ENCODE measurements around the gene FNIP1.
"Not testable (repeated sequence)": the region's sequence is repeated elsewhere in the genome, so short reads cannot be mapped to it uniquely, and the experiment has no call there.

The FNIP1 gene

DNA sequence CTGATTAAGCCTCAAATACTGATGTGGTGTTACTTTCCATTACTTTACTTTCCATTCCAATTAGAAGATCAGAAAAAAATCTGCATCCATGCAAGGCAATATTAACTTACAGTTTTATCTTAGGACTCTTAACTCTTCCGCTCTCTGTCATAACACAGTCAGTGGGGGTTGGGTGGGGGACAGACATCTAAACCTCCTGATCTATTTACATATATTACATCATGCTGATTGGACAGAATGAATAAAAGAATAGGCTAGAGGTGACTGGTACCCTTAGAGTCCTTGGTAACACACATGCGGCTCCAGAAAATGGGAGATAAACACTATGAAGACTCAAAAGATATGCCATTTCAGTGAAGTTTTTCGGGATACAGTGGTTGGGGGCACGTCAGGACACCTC, 189.4 kb downstream of the FNIP1 start:
- no peak overlapping the region for H3K4me3 ChIP-seq (ENCODE audit: low read depth in 1 of 2, low read length in 2 of 2)
- no peak overlapping the region for H3K27ac ChIP-seq (ENCODE audit: low read length)

GRCh38 chr5:131605086-131605485, 191.7 kb downstream of the FNIP1 start:
- Histone ChIP-seq H3K4me3 (ENCODE audit: low read depth in 1 of 2, low read length in 2 of 2) (no peak overlapping the region), H3K36me3 (ENCODE audit: control insufficient read depth in 1 of 2, insufficient read depth in 2 of 2, low read length in 2 of 2) (peaks cover 5 to 8% of the 10 kb centered on the region in 2 donors)

More for the DNA sequence above, 189.4 kb downstream of the FNIP1 start:
- peaks cover 0 to 4% of the 10 kb centered on the region in 2 donors for H3K36me3 ChIP-seq (ENCODE audit: control insufficient read depth in 1 of 2, insufficient read depth in 2 of 2, low read length in 2 of 2)
- no peaks in the 10 kb centered on the region for H3K9me3 ChIP-seq (ENCODE audit: control insufficient read depth in 1 of 2, low read length in 2 of 2)
- H3K27me3 ChIP-seq (ENCODE audit: low read depth, low read length) = no peaks in the 10 kb centered on the region
- H3K4me1 ChIP-seq (ENCODE audit: control insufficient read depth in 1 of 2, insufficient read depth in 2 of 2, low read length in 2 of 2) = no peaks in the 10 kb centered on the region

DNA sequence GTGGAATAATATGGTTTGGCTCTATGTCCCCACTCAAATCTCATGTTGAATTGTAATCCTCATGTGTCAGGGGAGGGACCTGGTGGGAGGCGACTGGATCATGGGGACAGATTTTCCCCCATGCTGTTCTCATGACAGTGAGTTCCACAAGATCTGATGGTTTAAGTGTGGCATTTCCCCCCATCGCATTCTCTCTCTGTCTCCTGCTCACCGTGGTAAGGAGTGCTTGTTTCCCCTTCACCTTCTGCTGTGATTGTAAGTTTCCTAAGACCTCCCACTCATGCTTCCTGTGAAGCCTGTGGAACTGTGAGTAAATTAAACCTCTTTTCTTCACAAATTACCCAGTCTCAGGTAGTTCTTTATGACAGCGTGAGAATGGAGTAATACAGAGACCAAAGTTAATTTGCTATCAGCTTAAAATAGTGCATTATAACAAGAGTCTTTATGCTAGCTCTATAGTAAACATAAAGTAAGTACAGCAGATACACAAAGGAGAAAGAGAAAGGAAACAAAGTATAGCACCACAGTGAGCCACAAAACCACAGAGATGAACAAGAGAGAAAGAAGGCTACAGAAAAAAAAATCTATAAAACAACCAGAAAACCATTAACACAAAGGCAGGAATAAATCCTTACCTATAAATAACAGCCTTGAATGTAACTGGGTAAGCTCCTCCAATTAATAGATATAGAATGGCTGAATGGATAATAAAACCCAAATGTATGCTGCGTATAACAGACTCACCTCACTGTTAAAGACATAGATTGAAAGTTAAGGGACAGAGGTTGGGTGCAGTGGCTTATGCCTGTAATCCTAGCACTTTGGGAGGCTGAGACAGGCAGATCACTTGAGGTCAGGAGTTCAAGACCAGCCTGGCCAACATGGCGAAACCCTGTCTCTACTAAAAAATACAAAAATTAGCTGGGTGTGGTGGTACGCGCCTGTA, 201.5 kb downstream of the FNIP1 start:
- Histone ChIP-seq H3K9me3 (ENCODE audit: control insufficient read depth in 1 of 2, low read length in 2 of 2) (no peaks in the 10 kb centered on the region), H3K4me1 (ENCODE audit: control insufficient read depth in 1 of 2, insufficient read depth in 2 of 2, low read length in 2 of 2) (peaks cover 0 to 13% of the 10 kb centered on the region in 2 donors), H3K36me3 (ENCODE audit: control insufficient read depth in 1 of 2, insufficient read depth in 2 of 2, low read length in 2 of 2) (no peaks in the 10 kb centered on the region), H3K27ac (ENCODE audit: low read length) (no peak overlapping the region), H3K27me3 (ENCODE audit: low read depth, low read length) (no peaks in the 10 kb centered on the region), H3K4me3 (ENCODE audit: low read depth in 1 of 2, low read length in 2 of 2) (no peak overlapping the region)

More at GRCh38 chr5:131605086-131605485, 191.7 kb downstream of the FNIP1 start:
- no peak overlapping the region for H3K27ac ChIP-seq (ENCODE audit: low read length)
- no peaks in the 10 kb centered on the region for H3K27me3 ChIP-seq (ENCODE audit: low read depth, low read length)
- H3K9me3 ChIP-seq (ENCODE audit: control insufficient read depth in 1 of 2, low read length in 2 of 2) = no peaks in the 10 kb centered on the region
- no peaks in the 10 kb centered on the region for H3K4me1 ChIP-seq (ENCODE audit: control insufficient read depth in 1 of 2, insufficient read depth in 2 of 2, low read length in 2 of 2)

- no peak overlapping the region for H3K27ac ChIP-seq (ENCODE audit: low read length)
- no peak overlapping the region for H3K4me3 ChIP-seq (ENCODE audit: low read depth in 1 of 2, low read length in 2 of 2)
- no peaks in the 10 kb centered on the region for H3K9me3 ChIP-seq (ENCODE audit: control insufficient read depth in 1 of 2, low read length in 2 of 2)
- H3K36me3 ChIP-seq (ENCODE audit: control insufficient read depth in 1 of 2, insufficient read depth in 2 of 2, low read length in 2 of 2) = no peaks in the 10 kb centered on the region
- H3K27me3 ChIP-seq (ENCODE audit: low read depth, low read length) = no peaks in the 10 kb centered on the region
- H3K4me1 ChIP-seq (ENCODE audit: control insufficient read depth in 1 of 2, insufficient read depth in 2 of 2, low read length in 2 of 2) = peaks cover 0 to 13% of the 10 kb centered on the region in 2 donors
Observed at GRCh38 chr5:131593921-131594320, 202.9 kb downstream of the FNIP1 start.

GRCh38 chr5:131593436-131593835, 203.4 kb downstream of the FNIP1 start:
- not testable (repeated sequence) for H3K9me3 ChIP-seq (ENCODE audit: control insufficient read depth in 1 of 2, low read length in 2 of 2); H3K27ac ChIP-seq (ENCODE audit: low read length); H3K27me3 ChIP-seq (ENCODE audit: low read depth, low read length); H3K36me3 ChIP-seq (ENCODE audit: control insufficient read depth in 1 of 2, insufficient read depth in 2 of 2, low read length in 2 of 2); H3K4me3 ChIP-seq (ENCODE audit: low read depth in 1 of 2, low read length in 2 of 2)
- H3K4me1 ChIP-seq (ENCODE audit: control insufficient read depth in 1 of 2, insufficient read depth in 2 of 2, low read length in 2 of 2) = peaks cover 0 to 13% of the 10 kb centered on the region in 2 donors

Measured in muscle layer of duodenum (tissue), 2 donors.